G401 (cell line): ENCODE data around the gene HORMAD2. TPM values are rescaled to one million over a fixed set of nuclear protein-coding genes. Genes with fewer than 3 reads are reported as not detected.

Experiments used
- DNase-seq: peaks from one replicate; pipeline ENCODE4 v3.0.0-alpha.2; 2015; ENCODE audit warnings: low spot score
- in situ Hi-C: cut with HindIII; loops from 2 replicates; pipeline ENCODE4 v1.10.0; 2016; ENCODE audit warnings: low sequenced_read_pairs, mixed read lengths
- total RNA-seq: library from RNA; depleted of rRNA; stranded (reverse); fragments of >200 nt; shearing (Covaris generic); gene quantifications from 2 replicates; pipeline ENCODE4 v1.2.3, GENCODE V29; 2014

The HORMAD2 gene
- total RNA-seq, 1 experiment from 2014 or later = not detected

DNA sequence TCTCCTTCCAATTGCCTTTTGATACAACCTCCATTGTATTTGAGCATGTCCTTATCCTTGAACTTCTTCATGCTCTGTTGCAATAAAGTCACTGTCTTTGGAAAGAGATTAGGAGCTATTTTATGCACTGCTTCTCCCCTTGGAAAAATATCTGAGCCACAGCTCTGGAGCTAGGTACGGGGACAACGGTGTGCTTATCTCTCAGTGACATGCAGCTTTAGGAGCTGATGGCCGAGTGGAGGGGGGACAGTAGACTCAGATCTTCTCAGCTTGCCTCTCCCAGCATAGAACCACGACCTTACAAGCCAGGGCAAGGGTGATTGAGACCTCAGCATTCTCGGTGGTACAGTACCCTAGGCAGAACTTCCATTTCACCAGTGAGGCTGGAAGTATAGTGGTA is 64.1 kb downstream of the HORMAD2 start:
- no peak for DNase-seq
- in situ Hi-C loops = no loop called here

DNA sequence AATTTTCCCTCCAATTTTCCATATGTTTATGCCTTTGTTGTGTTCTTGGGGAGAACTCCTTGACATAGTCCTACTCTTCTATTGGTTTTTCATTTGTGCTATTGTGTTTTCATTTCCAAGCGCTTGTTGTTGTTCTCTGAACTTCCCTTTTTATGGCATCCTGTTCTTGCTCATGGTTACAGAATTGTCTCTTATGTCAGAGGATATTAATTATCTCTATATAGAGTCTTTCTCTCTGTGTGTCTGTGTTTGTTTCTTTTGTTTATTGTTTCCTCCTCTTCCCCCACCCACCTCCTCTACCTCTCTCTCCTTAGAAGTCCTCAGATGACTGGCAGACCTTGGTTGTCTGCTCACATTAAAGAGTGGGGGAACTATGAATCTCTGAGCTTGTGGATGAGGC is 69.9 kb downstream of the HORMAD2 start:
- no peak for DNase-seq
- in situ Hi-C loops = no loop called here

DNA sequence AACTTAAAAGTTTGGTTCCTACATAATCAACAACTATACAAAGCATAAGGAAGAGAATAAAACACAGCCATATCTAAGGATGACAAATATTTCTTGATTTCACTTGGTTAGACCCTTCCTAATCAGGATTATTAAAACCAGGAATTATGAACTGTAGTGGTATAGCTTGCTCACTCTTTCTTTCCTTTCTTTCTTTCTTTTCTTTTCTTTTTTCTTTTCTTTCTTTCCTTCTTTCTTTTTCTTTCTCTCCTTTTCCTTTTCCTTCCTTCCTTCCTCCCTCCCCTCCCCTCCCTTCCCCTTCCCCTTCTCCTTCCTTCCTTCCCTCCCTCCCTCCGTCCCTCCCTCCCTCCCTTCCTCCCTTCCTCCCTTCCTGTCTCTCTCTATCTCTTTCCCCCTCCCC is 78.0 kb downstream of the HORMAD2 start:
- in situ Hi-C loops = no loop called here
- no peak for DNase-seq

DNA sequence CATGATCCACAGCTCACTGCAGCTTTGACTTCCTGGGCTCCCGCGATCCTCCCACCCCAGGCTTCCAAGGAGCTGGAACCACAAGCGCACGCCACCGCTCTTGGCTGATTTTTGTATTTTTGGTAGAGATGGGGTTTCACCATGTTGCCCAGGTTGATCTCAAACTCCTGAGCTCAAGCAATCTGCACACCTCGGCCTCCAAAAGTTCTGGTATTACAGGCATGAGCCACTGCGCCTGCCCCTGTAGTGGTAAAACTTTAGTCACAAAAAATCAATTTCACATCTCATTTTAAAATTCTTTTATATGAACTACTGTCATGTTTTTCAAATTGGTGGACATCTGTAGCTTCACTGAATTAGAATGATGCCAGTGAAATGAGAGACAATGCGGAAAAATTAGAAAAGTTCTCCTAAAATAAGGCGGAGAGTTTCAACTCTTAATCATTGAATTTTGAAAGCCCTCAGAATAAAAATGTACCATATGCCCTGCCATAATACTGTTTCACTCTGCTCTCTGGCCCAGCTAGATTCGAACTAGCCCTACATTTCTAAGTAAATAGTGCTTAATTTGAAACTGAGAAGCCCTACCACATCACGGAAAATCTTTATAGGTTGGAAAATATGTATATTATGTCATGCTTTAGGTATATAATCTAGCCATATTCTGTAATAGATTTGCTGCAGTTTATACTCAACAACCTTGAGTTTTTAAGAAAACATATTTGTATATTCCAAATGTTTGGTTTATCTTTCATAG is 78.7 kb downstream of the HORMAD2 start:
- DNase-seq = no peak
- in situ Hi-C loops = no loop called here

DNA sequence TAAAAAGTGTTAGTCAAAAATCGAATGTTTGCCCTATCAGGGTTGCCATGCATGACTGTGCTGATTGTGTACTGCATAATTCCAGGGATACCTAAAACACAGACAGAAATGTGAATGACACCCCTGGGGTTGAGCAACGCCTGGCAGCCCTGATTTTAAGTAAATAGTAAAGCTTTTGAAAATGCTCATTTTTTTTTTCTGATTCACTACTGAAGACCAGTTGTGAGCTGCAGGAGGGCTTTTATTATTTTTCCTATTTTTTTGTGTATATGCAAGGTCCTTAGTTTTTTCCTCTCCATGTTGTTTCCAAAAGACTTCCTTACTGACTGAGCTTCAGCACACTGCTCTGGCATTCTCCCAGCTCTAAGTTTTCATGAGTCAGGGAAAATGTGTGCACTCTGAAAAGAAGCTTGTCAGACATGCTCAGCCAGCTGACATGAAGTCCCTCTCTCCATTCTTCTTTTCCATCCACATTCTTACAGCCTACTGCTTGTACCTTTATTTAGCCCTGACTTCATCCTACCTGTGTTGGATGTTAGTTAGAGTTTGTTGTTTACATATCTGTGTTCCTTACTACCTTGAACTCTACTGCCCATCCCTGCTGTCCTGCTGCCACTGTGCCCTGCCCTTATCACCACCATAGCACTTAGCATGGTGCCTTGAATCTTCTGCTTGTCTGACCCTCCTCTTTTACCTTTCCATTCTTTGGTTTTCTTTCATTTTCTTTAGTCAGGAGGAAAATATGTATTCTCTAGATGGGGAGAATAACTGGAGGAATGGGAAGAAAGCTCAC is 79.5 kb downstream of the HORMAD2 start:
- in situ Hi-C loops = no loop called here
- peak; percentile 19 for DNase-seq

DNA sequence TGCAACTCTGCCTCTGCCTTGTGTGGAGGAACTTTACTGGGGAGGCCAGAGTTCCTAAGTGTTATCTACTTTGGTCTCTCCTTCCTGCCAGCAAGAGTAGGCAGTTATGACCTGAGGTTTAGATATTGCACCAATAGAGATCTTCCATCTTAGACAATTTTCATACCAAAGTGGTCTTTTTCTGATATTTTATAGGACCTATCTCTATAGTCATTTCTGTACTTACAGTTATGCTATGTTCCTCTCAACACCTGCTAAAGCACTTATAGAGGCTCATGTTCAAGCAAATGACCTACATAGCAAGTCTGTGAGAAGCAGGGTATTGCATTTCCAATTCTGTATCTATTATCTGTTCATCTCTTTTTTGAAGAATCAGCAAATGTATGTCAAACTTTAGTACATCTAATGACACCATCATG is 80.8 kb downstream of the HORMAD2 start:
- in situ Hi-C loops = no loop called here
- DNase-seq = no peak

DNA sequence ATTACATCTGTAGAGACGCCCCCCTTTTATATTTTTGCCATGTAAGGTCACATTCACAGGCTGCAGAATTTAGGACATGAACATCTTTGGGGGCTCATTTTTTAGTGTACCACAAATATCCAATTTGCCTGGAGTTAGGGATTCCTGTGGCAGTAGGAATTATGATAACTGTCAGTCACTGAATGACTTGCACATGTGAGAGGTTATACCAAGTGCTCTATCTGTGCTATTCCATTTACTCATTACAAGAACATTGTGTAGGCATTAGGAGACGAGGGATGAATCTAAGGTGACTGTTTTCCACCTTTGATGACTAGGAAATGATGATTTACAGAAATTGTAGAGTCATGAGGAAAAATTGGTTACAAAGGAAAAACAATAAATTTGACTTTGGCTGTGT is 87.0 kb downstream of the HORMAD2 start:
- DNase-seq = no peak
- in situ Hi-C loops = no loop called here

DNA sequence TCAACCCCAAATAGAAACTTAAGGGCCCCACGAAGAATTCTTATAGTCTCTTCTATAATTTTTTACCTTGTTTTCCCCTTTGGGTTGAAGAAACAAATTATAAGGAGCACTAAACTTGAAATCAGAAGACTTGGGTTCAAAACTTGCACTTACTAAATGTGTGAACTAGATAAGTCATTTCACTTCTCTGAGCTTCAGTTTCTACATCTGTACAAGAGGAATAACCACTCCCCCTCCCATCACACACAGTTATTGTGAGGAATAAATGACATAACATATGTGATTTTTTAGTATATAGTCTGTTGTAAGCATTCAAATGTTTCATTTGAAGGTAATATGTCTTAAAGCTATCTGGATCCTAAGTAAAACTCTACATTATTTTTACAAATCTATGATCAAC is 87.5 kb downstream of the HORMAD2 start:
- in situ Hi-C loops = no loop called here
- no peak for DNase-seq

DNA sequence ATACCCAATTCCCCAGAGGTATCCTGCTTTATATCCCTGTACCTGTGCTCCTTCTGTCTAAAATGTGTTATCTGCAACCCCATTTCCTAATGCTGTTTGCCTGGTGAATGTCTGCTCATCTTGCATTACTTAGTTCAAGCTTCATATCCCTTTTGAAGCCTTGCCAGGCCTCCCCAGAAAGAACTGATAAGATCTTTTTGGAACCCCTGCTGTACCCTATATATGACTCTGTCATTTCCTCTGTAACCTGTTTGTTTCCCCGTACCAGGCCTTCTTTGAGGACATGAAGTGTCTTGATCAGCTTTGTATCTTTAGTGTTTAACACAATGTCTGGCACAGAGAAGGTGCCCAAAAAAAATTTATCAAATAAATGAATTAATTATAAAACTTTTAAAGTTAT is 88.7 kb downstream of the HORMAD2 start:
- in situ Hi-C loops = no loop called here
- no peak for DNase-seq

DNA sequence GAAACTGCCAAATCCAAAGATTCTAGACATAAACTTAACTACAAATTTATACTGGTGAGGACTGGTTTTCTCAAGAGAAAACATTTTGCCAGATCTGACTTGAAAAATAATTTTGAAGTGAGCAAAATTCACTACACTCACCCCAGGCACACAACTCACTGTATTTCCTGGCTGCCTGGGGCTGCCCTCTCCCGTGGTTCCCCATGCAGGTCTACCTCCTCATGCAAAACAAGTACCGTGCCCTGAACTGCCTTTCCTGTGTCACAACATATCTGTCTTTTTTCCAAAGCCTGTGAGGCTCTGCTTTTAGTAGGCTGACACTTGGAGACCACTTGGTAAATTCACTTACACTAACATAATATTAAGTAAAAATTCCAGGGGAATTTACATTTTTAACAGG is 89.9 kb downstream of the HORMAD2 start:
- in situ Hi-C loops = no loop called here
- DNase-seq = no peak

DNA sequence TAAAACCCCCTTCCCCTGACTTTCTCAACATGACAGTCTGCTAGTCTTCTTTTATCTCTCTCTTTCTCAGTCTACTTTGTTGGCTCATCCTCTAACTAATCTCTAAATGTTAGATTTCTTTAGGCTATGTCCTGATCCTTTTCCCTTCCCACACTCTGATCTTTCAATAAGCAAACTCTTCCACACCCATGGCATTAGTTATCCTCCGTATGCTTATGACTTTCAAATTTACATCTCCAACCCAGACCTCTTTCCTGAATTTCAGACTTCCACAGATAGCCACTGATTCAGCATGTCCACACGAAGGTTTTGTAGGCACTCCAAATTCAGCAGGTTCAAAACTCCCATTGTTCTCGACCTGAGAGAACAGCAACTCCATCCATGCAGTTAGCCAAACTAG is 90.7 kb downstream of the HORMAD2 start:
- DNase-seq = no peak
- in situ Hi-C loops = no loop called here

DNA sequence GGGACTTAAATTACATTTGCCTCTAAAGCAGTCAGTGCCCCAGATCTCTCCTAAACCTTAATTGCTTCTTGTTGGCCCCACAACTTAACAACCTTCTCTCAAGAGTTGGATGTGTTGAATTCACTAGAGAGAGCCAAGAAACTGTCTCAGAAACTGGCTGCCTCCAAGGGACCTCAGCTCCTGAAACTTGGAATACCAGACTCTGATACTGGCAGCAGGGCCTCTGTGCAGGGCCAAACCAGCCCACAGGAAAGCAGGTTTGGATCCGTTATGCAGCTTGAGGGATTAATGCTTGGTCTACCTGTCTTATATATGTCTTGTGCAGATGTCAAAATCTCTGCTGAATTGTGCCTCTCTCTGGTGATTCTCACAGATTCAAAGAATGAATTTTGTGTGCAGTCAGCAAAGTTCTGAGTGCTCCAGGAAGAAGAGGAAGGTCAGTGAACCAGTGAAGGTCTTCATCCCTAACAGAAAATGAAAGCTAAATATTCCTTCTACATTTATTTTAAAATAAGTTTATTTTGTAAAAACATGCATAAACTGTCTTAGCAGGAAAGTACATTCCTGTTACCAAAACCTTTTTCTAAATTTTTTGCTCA is 95.5 kb downstream of the HORMAD2 start:
- in situ Hi-C loops = no loop called here
- DNase-seq = no peak

DNA sequence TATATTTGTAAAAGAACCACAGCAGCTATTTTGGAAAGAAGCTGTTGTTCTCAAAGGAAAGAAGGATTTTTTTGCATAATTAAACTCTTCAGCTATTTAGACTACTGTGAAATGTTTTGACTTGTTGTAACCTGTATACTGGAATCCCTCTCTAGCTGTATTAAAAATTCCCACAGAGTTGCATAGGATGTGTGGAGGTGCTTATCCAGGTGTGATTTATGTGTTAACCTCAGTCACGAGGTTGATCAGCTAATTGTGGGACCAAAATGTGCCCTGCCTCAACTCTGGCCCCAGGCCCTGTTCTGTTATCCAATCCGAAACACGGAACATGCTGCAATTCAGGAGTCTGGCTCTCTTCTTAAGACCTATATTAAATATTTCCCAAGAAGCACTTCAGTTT is 96.2 kb downstream of the HORMAD2 start:
- DNase-seq = no peak
- in situ Hi-C loops = no loop called here

DNA sequence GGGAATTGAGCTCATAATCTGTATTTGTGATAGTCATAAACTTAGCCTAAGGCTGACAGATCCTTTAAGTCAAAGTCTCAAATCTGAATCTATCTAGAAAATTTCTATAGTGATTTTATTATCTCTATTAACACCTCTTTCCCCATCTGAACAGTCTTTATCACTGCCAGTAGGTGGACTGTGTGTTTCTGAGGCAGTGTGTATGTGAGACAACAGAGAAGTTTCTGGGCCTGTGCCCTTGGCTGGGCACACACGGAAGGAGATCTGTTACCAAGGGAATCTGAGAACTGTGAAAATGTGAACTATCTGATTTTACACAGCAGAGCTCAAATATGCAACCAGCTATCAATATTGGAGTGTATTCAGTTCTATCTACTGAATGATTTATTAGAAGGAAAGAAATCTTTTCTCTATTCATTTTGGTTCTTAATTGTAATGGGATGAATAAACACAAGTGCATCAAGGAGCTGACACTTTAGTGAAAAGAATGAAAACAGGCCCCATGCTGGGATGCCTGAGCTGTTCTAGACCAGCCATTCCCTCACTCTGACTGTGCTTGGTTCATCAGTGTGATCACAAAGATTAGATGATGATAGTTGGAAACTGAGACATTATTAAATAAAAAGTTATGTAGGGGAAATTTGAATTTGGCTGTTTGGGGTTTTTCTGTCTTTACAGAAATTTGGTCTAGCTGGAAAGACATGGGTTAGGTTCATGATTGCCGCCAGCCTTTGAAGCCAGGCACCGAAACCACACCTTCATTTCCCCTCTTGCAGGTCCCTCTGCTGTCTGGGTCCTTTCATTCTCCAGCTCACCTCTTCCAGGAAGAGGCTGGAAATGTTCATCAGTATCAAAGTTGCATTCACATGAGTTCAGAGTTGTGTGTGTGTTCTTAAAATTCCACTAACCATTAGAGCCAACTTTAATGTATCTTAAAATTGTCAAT is 98.2 kb downstream of the HORMAD2 start:
- in situ Hi-C loops = no loop called here
- DNase-seq = no peak

DNA sequence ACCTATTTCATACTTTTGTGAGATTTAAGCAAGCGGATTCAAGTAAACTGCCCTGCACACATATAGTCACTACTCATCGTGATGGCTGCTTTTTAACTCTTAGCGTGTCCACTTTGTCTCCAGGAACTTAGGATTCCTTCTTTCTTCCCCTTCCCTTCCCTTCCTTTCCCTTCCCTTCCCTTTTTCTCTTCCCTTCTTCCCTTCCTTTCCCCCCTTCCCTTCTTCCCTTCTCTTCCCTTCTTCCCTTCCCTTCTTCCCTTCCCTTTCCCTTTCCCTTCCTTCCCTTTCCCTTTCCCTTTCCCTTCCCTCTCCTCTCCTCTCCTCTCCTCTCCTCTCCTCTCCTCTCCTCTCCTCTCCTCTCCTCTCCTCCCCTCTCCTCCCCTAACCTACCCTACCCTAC is 100.4 kb downstream of the HORMAD2 start:
- no peak for DNase-seq
- in situ Hi-C loops = no loop called here

DNA sequence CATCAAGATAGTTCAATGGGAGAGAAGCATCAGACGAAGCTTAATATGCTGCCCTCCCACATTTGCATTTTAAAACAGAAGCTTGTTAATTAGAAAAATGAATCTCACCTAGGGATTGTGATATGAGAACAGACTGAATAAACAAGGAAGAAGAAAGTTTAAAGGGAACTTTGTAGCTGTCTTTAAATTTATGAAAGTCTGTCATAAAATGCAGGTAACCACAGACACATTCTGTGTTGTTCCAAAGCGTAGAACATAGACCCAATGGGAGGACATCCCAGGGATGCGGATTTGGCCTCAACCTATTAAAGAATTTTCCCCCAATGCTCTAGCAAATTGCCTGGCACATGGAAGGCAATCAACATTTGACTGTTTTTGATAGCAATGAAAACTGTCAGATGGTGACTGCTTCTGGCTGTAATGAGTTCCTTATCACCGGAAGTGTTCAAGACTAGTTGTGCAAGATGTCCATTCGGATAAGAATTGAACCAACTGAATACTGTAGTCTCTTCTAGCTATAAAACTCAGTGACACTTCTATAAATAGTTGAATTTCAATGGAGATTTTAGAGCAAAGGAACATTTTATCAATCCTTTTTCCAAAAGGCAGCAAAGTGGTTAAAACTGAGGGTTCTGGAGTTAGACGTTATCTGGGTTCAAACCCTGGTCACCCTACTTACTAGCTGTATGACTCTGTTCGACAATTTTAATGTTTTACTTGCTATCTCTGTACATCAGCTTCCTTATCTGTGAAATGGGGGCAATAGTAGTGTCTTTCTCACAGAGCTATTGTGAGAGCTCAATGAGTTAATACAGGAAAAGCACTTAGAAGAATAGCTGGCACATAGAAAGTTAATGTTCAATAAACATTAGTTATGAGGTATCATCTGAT is 101.4 kb downstream of the HORMAD2 start:
- in situ Hi-C loops = no loop called here
- DNase-seq = no peak

DNA sequence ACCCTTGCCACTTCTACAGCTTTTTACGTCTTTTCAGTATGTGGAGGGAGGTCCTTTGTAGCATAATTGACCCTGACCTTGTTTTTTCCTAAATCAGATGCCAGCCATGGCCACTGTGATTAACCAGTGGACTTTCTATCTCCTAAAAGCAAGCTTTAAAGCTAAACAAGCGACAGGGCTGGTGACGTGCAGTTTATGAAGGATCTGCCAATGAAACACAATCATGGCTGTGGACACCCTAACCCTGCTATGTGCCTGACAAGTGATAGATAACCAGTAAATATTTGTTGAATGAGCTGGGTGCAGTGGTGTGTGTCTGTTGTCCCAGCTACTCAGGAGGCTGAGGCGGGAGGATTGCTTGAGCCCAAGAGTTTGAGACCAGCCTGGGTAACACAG is 102.1 kb downstream of the HORMAD2 start:
- in situ Hi-C loops = no loop called here
- DNase-seq = no peak

DNA sequence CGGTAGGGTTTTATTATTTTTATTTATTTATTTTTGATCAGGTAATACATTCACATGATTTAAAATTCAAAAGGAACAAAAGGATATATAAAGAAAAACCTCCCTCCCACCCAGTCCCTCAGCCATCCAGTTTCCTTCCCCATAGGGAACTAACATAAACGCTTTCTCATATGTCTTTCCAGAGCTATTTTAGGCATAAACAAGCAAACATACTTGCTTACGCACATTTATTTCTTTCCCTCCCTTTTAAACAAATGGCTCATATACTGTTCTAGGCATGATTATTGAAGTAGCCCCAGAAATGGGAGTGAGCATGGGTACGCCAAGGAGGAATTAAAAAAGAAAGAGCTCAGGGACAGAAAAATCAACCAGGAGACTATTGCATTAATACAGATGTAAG is 102.6 kb downstream of the HORMAD2 start:
- DNase-seq = no peak
- in situ Hi-C loops = no loop called here
